NCI-H69 (cell line): ENCODE data around the gene TAGLN3.

Experiments
- DNase-seq: peaks from one replicate; lab custom pipeline; 2025; lab: John Stamatoyannopoulos, UW

Gene TAGLN3

DNA sequence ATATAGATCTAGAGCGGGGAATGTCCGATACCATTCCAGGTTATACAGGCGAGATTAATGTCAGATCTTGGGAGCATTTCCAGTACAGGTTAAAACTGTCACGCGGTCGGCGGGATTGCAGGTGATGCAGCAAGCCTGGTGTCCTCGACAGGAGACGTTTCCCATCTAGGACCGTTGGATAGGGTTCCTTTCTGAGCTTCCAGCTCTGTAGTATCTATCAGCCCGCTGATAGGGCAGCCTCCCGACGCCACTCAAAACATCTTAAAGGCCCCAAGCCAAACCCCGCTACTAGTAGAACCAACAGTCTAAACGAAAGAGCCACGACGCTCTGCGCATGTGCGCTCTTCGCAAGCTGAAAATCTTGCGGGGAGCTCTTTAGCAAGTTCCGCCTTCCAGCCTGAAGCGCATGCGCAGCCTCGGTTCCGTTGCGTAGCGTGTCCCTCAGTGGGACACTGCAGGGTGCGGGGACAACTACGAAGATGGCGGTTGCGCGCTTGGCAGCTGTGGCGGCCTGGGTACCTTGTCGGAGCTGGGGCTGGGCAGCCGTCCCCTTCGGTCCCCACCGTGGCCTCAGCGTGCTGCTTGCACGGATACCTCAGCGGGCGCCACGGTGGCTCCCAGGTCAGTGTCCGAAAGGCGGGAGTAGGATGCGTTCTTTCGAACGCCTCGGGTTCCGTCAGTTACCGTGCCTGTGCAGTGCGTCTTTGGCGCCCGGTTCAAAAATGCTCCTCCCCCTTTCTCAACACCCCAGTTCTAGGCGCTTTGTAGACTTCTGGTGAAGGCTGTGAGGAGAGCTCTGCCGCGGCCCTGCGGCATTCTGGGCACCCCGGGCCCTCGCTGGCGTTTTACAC lies 19.9 kb upstream of the TAGLN3 start, which contains the start of gene ABHD10:
Gene ABHD10 (plus strand): TSS at position 444 of the 851 bp plus-strand sequence. CDS start 36 bp downstream, at position 480.
- DNase-seq, result peak; percentile 98

DNA sequence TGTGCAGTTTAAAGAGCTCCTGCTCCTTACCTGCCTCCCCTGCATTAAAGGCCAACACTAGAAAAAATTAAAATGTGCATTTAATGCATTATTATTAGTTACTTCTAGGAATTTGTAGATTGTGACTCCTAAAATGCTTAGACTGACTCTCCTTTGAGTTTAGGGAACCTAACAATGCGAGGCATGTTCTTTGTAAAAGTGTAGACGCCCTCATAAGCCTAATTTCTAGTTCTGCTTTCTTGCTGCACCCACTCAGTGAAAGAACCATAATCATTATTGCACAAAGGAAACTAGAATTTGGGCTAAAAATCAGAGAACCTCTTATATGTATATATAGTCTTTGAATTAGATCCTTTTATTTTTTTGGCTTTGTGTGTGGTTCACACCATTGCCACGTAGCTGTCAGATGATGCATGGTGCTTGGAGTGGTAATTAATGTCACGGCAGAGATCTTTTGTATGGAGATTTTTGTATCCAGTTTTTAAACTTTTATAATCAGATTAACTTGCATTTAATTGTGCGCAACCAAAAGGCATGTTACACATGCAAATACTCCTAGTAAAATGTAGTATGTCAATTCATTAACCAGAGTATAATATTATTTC lies 19.2 kb upstream of the TAGLN3 start:
- peak; percentile 54 for DNase-seq

DNA sequence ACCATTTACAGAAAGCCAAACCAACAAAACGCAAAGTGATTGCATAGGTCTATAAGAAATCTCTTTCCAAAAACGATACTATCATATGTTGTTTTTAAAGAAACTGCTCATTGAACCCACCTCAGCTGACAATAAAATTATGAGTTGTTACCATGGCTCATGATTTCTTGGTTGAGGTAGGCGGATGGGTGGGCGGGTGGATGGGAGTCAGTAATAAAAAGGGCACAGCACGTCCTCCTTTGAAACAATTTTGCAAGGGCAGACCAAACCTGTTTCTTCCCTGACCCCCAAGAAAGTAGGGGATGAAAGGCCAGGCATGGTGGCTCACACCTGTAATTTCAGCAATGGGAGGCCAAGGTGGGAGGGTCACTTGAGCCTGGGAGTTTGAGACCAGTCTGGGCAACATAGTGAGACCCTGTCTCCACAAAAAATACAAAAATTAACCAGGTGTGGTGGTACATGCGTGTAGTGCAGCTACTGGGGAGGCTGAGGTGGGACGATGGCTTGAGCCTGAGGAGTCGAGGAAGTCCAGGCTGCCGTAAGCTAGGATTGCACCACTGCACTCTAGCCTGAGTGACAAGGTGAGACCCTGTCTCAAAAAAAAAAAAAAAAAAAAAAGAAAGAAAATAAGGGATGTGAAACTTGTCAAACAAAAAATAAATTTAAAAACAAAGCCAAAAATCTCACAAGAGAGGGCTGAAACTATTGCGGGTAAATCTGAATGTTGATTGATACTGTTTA lies 17.8 kb upstream of the TAGLN3 start:
- DNase-seq, result peak; percentile 46

DNA sequence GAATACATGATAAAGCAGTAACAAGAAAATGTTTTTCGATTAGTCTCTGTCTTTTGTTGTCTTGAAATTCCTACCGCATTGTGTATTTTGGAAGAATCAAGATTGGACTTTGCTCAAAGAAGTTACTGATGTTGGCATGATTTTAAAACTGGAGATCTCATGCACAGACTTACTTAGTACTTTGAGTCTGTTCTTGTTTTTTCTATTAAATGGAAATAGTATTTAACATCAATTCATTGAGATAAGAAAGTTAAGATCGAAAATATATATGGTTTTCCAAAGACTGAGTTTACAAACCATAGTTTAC lies 17.3 kb upstream of the TAGLN3 start:
- no peak for DNase-seq

DNA sequence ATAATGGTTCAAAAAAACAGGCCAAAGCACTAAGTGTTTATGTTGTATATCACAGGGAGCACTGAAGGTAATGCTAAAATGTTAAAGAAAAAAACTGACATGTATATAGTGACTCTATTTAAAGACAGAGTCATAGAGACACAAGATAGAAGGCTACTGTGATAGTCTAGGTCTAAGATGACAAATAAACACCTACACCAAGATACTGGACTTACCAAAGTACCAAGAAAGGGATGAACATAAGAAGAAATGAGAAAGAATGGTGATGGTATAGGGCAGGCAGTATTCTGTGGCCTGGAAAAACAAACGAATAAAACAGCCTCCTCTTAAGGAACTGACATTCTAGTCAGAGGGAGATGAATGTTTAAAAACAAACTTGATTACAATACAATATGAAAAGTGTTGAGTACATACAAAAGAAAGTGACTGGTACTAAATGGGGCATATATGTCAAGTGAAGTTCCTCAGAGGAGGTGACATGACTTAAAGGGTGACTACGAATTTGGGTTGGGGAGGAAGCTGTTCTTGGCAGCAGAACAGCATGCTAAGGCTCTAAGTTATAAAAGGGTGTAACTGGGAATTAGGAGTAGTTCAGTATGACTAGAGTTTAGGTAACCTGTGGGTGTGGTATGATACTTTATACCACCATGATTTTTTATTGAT lies 14.0 kb upstream of the TAGLN3 start:
- no peak for DNase-seq

DNA sequence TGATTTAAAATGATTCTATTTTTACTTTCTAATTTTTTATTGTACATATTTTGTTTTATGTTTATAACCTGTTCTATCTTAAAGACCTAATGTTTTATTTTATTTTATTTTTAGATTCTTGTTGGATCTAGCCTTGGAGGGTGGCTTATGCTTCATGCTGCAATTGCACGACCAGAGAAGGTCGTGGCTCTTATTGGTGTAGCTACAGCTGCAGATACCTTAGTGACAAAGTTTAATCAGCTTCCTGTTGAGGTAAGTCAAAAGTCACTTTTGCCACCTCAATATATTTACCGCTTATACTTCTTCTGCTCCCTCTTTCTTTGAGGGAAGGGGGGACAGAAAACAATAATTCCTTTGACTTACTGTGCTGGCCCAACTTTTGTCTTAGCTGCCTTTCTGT lies 11.9 kb upstream of the TAGLN3 start:
- no peak for DNase-seq

DNA sequence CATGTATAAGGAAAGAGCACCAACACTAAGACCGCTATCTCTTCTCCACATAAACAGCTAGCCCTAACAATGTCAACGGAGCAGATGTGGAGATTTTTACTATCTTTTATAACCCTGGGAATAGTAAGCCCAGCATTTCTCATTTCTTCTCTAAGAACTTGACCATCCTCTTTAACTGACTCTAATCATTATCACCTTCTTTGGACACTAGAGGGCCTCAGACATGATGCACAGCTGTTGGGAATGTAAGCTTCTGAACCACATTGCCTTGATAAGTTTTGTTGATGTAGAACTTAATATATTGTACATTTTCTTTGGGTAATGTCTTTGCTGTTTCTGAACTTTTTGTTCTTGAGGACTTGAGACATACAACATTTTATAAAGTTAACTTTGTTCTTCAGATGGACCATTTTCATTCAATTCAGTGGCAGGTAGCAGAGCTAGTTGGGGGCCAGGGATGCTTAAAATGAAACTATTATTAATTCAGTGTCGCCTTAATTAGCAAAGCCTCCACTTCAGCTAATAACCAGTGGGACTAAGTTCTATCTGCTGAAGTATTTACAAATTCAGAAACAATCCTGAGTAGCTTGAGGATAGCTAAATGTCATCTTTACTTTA lies 9.6 kb upstream of the TAGLN3 start:
- DNase-seq, result peak; percentile 73

DNA sequence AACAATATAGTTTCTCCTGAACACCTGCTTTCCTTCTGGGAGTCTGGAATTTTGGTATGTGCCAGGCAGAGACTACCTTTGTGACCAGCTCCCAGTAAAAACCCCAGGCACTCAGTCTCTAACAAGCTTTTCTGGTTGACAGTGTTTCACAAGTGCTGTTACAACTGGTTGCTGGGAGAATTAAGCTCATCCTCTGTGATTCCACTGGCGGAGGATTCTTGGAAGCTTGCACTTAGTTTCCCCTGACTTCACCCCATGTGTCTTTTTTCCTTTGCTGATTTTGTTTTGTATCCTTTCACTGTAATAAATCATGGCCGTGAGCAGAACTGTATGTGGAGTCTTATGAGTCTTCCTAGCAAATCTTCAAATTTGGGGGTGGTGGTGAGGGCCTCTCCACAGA lies 5.7 kb upstream of the TAGLN3 start:
- no peak for DNase-seq

DNA sequence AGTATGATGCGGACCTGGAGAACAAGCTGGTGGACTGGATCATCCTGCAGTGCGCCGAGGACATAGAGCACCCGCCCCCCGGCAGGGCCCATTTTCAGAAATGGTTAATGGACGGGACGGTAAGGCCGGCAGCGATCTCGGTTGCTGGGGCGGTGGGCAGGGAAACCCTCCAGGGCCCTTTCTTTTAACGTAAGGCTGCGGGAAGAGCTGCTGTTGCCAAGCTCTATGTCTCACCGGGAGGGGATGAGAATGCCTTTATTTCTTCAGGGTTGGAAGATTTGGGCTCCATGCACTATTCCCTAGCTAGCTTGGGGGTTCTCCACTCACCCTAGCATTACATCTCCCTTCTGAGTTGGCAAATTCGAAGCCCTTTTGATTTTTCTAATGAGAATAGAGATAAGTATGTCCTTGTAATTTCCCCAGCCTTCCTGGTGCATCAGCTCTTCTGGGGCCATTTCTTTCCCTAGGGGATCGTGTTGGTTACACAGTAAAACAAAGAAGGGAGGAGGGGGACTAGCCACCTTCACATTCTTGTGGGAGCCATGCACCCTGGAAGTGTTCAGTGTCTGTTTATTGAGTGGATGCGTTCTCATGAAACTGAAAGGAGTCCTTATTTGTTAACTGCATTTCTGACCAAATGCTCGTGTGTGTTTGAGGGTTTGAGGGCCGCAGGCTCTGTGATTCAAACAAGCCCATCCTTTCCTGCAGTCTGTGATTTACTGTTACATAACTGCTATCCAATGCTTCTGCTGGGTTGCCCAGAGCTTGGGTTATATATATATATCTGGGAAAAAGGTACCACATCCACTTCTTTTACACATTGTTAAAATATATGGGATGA lies 982 bp downstream of the TAGLN3 start:
- peak; percentile 65 for DNase-seq

DNA sequence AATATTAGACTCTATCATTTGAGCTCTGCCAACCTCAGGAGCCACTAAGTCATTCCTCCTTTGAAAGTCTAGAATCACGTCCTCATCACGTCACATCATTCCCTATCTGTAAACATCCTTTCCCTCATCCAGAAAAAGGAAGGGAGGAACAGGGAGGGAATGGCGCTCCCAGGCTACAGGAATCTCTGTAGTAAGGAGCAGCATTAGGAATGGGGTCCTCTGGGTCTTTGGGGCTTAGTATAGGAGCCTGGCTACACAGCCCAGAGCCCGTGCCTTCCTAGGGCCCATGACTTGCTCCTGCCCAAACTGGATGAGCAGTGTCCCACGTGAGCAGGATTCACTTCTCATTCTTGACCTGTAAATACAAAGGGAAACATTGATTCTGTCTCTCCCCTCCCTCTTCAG lies 1.6 kb downstream of the TAGLN3 start:
- peak; percentile 45 for DNase-seq

DNA sequence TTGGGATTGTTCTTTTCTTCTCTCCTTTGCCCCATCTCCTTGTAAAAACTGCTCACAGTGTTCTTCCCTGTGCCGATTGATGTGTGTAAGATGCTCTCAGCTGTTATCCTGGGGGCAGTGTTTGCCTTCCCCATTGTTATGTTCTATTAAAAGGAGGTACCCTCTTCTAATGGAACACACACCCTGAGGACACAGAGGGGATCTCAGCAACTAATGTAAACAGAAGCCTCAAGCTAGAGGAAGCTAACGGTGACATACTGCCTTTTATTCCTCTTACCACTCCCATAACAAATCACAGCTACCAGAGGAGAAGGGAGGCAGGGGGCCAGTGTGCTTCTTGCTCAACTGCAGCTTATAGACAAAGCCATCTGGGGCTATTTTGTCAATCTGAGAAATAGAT lies 2.2 kb downstream of the TAGLN3 start:
- DNase-seq, result peak; percentile 92

DNA sequence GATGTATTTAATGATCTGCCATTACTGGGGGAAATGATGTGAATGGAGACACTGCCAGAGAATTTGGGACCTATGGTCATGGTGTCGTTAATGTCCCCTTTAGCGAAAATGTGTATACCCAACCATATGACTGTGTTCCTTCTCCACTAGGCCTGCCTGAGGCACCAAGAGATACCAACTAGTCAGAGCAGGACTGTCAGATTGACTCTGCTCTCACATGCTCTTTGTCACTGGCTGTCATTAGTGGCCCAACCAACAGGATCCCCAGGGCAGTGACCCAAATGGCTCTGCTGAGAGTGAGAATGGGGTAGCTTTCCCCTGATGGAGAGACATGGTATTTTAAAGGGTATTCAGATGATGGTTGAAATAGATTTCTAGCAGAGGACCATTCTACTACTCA lies 2.8 kb downstream of the TAGLN3 start:
- no peak for DNase-seq

DNA sequence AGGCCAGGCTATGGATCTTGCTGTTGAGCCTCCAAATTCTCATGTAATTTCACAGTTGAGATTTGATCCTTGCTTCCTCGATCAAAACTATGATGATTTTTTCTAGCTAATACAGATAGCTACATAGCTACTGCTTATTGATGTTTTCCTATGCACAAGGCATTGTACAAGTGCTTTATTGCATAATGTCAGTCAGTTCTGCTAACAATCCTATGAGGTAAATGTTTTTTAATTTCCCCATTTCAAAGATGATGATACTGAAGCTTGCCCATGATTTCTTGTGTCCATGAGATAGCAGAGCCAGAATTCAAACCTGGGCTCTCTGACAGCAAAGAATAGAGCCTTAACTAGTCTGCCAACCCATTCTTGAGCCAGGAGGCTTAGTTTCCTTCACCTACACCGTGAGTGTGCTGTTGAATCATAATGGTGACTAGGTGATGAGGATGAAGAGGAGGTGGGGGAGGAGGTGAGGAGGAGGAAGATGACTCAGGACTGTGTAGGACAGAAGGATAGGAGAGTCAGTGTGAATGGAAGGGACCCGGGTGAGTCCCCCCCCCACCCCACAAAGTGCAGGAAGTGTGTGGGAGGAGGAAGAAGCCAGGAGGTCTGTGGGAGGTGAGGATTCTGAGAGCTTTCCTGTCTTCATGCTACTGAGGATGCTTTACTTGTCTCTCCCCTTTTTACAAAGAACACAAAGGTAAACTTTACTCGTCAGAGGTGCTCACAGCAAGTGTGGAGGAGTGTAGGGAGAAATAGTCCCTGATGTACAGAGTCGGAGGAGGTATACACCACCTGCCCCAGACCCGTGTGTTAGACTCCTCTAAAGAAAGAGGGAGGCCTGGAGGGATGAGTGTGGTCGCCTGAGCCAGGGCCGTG lies 3.6 kb downstream of the TAGLN3 start:
- no peak for DNase-seq

DNA sequence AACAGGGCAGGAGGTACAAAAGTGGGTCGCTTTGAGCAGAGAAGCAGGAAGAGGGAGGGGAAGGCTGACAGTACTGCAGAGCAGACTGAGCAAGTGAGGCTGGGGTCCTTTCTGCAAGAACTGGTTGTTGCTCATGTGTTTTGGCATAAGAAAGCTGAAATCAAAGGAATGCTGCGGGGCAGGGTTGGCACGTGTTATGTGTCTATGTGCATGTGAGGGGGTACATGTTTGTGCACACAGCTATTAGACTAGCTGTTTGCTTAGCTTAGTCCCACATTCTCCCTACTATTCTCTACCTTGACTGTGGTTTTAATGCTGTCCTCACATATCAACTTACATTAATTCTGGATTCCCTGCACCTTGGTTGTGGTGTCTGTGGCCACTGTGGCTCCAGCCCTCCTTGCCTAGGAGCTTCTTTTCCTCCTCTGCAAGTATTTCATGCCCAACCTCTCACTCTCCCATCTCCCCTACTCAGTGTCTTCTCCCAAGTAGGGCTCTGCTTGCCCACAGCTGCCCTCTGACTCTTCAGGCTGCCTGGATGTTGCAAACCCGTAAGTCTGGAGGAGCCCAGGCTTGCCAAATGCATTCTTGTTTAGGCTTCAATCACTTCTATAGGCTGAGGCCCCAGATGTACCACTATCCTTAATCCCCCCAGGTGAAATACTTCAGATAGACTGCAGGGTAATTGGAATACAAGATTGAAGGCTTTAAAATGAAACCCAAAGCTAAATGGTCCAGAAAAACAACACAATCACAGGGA lies 4.8 kb downstream of the TAGLN3 start:
- no peak for DNase-seq

DNA sequence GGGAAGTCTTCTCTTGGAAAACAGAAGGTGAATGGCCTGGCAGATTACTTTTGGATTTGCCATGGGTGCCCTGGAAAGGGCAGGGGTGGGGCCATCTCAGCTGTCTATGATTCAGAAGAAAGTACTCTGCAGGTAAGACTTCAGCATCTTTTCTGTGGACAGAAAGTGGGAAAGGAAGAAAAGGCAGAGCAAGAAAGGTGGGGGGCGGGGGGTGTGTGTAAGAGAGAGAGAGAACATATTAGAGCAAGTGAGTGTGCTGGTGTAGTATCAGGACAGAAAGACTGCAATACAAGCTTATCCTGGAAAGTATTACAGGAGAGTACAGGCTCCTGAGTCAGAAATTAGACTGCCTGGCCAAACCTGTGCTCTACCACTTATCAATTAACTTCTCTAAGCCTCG lies 5.5 kb downstream of the TAGLN3 start:
- DNase-seq, result no peak

DNA sequence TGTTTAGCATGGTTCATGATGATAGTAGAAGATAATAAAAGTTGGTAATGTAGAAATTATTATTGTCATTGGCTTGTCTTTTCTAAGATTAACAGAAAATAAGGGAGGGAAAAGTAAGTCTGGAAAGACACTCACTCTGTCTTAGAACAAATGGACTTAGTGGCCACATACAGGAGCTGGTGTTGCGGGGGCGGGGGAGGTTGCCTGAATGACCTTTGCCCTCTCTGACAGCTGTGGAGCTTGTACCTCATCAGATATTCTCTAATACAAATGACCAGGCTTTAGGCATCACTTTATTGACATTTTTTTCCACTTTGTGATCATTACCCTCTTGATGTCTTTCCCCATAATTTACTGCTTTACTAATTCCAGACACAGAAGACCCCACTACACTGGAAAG lies 5.9 kb downstream of the TAGLN3 start:
- no peak for DNase-seq

DNA sequence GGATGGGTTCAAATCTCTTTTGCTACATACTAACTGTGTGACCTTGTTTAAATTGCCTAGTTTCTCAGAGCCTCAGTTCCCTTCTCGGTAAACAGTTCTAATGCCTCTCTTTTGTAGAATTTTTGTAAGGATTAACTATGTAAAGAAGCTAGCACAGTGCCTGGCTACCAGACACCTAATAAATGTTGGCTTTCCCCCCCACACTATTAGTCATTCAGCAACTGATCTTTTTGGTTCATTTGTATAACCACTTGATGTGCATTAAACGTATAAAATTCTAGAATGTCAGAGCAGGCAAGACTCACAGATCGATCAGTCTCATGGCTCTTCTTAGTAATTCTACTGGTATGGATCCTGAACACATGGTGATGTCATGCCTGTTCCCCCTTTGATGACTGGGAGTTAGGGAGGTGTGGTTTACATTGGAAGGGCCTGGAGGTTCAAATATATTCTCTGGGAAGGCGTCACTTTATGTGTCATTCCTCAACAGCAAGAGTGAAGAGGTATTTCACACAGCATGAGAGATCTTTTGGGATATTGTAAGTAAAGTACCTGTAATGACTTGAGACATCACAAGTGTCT lies 6.5 kb downstream of the TAGLN3 start:
- DNase-seq, result no peak

DNA sequence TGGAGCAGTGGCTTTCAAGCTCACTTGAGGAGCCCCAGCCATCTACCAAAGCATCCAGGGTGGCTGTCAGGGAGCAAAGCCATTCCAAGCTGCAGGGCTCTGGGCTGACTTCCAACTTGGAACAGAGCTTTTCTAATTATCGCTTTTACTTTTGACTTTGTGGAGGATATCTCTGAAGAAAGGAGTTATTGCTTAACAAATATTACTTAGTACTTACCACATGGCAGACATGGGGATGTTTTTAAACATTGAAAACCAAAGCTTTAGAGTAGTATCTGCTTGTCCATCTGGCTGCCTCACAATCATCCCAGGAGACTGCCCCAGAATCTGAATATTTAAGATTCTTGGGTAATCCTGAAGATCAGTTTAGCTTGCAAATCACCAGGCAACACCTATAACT lies 8.9 kb downstream of the TAGLN3 start:
- DNase-seq, result peak; percentile 61

DNA sequence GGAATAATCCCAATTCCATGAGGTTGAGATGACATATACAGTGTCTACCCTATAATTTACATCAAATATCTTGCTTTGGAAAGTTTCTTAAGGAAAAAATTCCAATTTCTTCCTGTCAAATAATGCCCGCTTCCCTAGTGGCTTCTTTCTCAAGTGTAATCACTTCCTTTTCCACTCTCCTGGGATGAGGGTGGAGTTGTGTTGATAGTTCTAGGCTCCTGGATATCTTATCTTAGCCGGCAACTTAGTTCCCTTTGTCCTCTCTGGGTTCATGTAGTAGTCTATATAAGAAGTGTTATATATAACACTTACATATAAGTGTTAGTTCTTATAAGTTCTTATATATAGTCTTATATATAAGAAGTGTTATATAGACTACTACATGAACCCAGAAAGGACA lies 10.9 kb downstream of the TAGLN3 start:
- no peak for DNase-seq
